ENCODE results near the gene HES4. TPM values are rescaled to one million over a fixed set of nuclear protein-coding genes. Genes with fewer than 3 reads are reported as not detected.
A peak's percentile ranks its signal among the peaks of the same experiment; 100 is the strongest.

Gene HES4
- total RNA-seq, 1 donor from 2014 or later: 37.6 TPM

DNA sequence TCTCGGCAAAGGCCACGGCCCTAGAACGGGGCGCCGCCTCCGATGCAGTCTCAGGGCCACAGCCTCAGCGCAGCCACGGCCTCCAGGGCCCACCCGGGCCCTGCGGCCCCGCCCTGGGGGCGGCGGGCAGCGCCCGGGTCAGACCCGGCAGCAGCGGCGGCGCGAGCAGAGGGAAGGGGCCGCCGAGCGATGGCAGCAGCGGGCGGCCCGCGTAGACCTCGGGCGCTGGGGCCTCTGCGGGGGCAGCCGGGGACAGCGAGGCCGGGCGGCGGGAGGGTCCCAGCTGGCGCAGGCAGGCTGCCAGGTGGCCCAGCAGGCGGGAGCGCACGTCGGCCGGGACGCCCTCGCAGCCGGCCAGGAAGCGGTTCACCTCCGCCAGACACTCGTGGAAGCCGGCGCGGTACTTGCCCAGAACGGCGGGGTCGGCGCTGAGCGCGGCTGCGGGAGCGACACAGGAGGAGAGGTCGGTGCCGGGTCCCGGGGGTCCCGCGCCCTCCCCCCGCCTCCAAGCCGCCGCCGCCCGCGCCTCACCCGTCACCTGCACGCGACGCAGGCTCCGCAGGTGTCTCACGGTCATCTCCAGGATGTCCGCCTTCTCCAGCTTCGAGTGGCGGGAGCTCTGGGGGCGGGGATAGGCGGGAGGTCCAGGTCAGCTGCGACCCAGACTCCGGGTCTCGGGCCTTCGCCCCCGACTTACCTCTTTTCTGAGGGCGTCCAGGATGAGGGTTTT, 737 bp downstream of the HES4 start:
- TF ChIP-seq CTCF (conservative IDR thresholded peaks at IDR 0.05): no peak
- Mint-ChIP-seq H3K4me3 (peak overlapping the region; percentile 69), H3K4me1 (ENCODE audit: unreplicated experiment) (peaks cover 8% of the 10 kb centered on the region), H3K9me3 (no peaks in the 10 kb centered on the region), H3K36me3 (no peaks in the 10 kb centered on the region), H3K27me3 (peaks cover 26% of the 10 kb centered on the region), H3K27ac (no peak overlapping the region)
- DNase-seq (ENCODE audit: extremely low spot score, unreplicated experiment): peak; percentile 74

DNA sequence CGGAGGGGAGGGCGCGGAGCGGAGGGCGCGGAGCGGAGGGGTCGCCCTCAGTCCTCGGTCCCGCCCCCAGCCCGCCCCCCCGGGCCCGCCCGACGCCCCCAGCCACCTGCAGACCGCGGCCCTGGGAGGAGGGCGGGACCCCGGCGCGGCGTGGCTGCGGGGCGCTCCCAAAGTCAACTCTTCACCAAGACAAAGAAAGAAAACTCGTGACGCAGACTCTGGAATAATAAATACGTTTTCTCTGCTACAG, 1.2 kb downstream of the HES4 start:
- Mint-ChIP-seq H3K27ac (no peak overlapping the region), H3K4me1 (ENCODE audit: unreplicated experiment) (peaks cover 8% of the 10 kb centered on the region), H3K9me3 (no peaks in the 10 kb centered on the region), H3K36me3 (no peaks in the 10 kb centered on the region), H3K27me3 (peaks cover 26% of the 10 kb centered on the region), H3K4me3 (peak overlapping the region; percentile 80)
- TF ChIP-seq CTCF (conservative IDR thresholded peaks at IDR 0.05): peak; percentile 5
- DNase-seq (ENCODE audit: extremely low spot score, unreplicated experiment): no peak

DNA sequence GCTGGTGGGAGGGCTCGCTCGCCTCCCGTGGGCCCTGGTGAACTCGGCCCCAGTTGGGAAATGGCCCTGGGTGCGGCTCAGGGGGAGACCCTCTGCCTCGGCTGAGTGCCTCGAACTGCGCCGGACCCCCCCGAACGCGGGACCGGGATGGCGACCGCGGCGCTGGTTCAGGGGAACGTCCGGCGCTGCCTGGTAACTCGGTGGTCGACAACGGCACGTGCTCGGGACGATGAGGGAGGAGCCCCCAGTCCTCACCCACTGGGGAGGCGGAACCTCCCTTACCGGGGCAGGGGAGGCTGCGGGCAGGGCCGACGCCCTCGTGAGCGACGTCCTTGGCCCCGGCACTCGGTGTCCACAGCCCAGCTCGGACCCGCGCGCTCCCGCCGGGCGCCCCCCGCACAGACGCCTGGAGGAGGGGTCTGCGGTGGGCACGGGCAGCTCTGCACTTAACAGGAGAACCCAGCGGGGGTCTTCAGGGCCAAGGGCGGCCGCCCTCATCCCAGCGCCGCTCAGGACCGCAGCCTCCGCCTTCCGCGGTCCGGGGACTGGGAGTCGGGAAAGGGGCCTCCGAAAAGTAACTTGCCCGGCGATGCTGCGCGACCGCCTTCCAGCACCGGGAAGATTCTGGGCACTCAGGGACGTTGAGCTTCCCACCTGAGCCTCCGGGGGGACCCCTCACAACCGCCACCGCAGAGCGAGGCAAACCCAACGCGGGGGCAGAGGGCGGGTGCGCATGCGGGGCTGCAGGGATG, 1.7 kb downstream of the HES4 start:
- peak; percentile 71 for DNase-seq (ENCODE audit: extremely low spot score, unreplicated experiment)
- Mint-ChIP-seq H3K4me3 (peak overlapping the region; percentile 80), H3K27me3 (peaks cover 23% of the 10 kb centered on the region), H3K27ac (no peak overlapping the region), H3K4me1 (ENCODE audit: unreplicated experiment) (peaks cover 8% of the 10 kb centered on the region), H3K36me3 (no peaks in the 10 kb centered on the region), H3K9me3 (no peaks in the 10 kb centered on the region)
- TF ChIP-seq CTCF (conservative IDR thresholded peaks at IDR 0.05): peak; percentile 22

GRCh38 chr1:997713-997992, 2.2 kb downstream of the HES4 start:
- H3K4me1 Mint-ChIP-seq (ENCODE audit: unreplicated experiment): peaks cover 8% of the 10 kb centered on the region
- H3K4me3 Mint-ChIP-seq: no peak overlapping the region
- H3K27me3 Mint-ChIP-seq: peaks cover 23% of the 10 kb centered on the region
- no peaks in the 10 kb centered on the region for H3K36me3 Mint-ChIP-seq
- H3K27ac Mint-ChIP-seq: no peak overlapping the region
- no peak for DNase-seq (ENCODE audit: extremely low spot score, unreplicated experiment)
- peaks cover 1% of the 10 kb centered on the region for H3K9me3 Mint-ChIP-seq
- TF ChIP-seq CTCF (conservative IDR thresholded peaks at IDR 0.05): no peak

GRCh38 chr1:996851-997712, 2.8 kb downstream of the HES4 start:
- peaks cover 8% of the 10 kb centered on the region for H3K4me1 Mint-ChIP-seq (ENCODE audit: unreplicated experiment)
- H3K4me3 Mint-ChIP-seq: peak overlapping the region; percentile 82
- peak overlapping the region; percentile 88 for H3K27ac Mint-ChIP-seq
- no peak for DNase-seq (ENCODE audit: extremely low spot score, unreplicated experiment)
- H3K9me3 Mint-ChIP-seq: peaks cover 4% of the 10 kb centered on the region
- peaks cover 26% of the 10 kb centered on the region for H3K27me3 Mint-ChIP-seq
- TF ChIP-seq CTCF (conservative IDR thresholded peaks at IDR 0.05): no peak
- no peaks in the 10 kb centered on the region for H3K36me3 Mint-ChIP-seq

All from type B pancreatic cell (in vitro differentiated cells).